GM23338 (cell line): Measurements from ENCODE around the gene RORC. TPM values are rescaled to one million over a fixed set of nuclear protein-coding genes. Genes with fewer than 3 reads are reported as not detected.

ENCODE experiments used
- ATAC-seq: fragments of 200-7000 bp; cut with Tn5 transposase; 3 replicates; pipeline ENCODE4 v1.9.1; 2020
- DNase-seq: peaks from one replicate; pipeline ENCODE4 v3.0.0-alpha.2; 2015; ENCODE audit warnings: low spot score
- H2AFZ ChIP-seq: fragments of 200-600 bp; sonication (generic); 2 replicates; pipeline ENCODE4 v1.8.0; 2016; ENCODE audit warnings: antibody characterized with exemption, mild to moderate bottlenecking, moderate library complexity
- H3F3A ChIP-seq: fragments of 200-600 bp; sonication (generic); replicated peaks from 2 replicates; pipeline ENCODE4 v1.8.0; 2017; ENCODE audit warnings: antibody characterized with exemption, mixed run types, low read depth
- H3K27ac ChIP-seq: fragments of 200-600 bp; sonication (generic); 2 replicates; pipeline ENCODE4 v1.6.1; 2016; ENCODE audit warnings: low read depth
- H3K27me3 ChIP-seq: fragments of 200-600 bp; sonication (generic); 2 replicates; pipeline ENCODE4 v1.8.0; 2016; ENCODE audit warnings: mild to moderate bottlenecking, mixed run types, moderate library complexity; ENCODE audit not compliant: insufficient read depth
- H3K36me3 ChIP-seq: fragments of 200-600 bp; sonication (generic); 2 replicates; pipeline ENCODE4 v1.8.0; 2016; ENCODE audit warnings: mild to moderate bottlenecking; ENCODE audit not compliant: insufficient read depth
- H3K4me1 ChIP-seq: fragments of 200-600 bp; sonication (generic); 2 replicates; pipeline ENCODE4 v1.8.0; 2016; ENCODE audit warnings: mild to moderate bottlenecking, moderate library complexity; ENCODE audit not compliant: insufficient read depth
- H3K4me2 ChIP-seq: fragments of 200-600 bp; sonication (generic); 2 replicates; pipeline ENCODE4 v1.7.1; 2017; ENCODE audit warnings: mixed run types
- H3K4me3 ChIP-seq: fragments of 200-600 bp; sonication (generic); 2 replicates; pipeline ENCODE4 v1.6.1; 2016; ENCODE audit warnings: mixed run types
- H3K79me2 ChIP-seq: fragments of 200-600 bp; sonication (generic); replicated peaks from 2 replicates; pipeline ENCODE4 v1.8.0; 2017; ENCODE audit warnings: mild to moderate bottlenecking; ENCODE audit not compliant: insufficient read depth
- H3K9me2 ChIP-seq: fragments of 200-600 bp; sonication (generic); 2 replicates; pipeline ENCODE4 v1.8.0; 2017; ENCODE audit not compliant: insufficient read depth
- H4K20me1 ChIP-seq: fragments of 200-600 bp; sonication (generic); replicated peaks from 2 replicates; pipeline ENCODE4 v1.8.0; 2017; ENCODE audit warnings: mild to moderate bottlenecking; ENCODE audit not compliant: insufficient read depth
- H3K27ac Mint-ChIP-seq: 2 replicates; pipeline ENCODE4 v1.8.0; 2020; ENCODE audit warnings: inconsistent platforms, mild to moderate bottlenecking, moderate library complexity, mixed read lengths
- H3K27me3 Mint-ChIP-seq: 3 replicates; pipeline ENCODE4 v1.8.0; 2022; ENCODE audit warnings: low read depth, mild to moderate bottlenecking, moderate library complexity, mixed read lengths, inconsistent platforms; ENCODE audit not compliant: insufficient read depth, poor library complexity
- H3K36me3 Mint-ChIP-seq: 3 replicates; pipeline ENCODE4 v1.8.0; 2021; ENCODE audit warnings: low read depth, mild to moderate bottlenecking, inconsistent platforms, moderate library complexity, mixed read lengths
- H3K4me1 Mint-ChIP-seq: 3 replicates; pipeline ENCODE4 v1.8.0; 2020; ENCODE audit warnings: mild to moderate bottlenecking, inconsistent platforms, mixed read lengths
- H3K4me3 Mint-ChIP-seq: 3 replicates; pipeline ENCODE4 v1.8.0; 2021; ENCODE audit warnings: moderate library complexity, mild to moderate bottlenecking, inconsistent platforms, mixed read lengths
- H3K9me3 Mint-ChIP-seq: 3 replicates; pipeline ENCODE4 v1.8.0; 2020; ENCODE audit warnings: moderate library complexity, mild to moderate bottlenecking, inconsistent platforms, mixed read lengths
- CREB1 ChIP-seq: fragments of 250-450 bp; sonication (Bioruptor Pico); IDR thresholded peaks from 2 replicates; pipeline ENCODE4 v1.5.0; 2020; ENCODE audit warnings: low read depth, mild to moderate bottlenecking, moderate library complexity
- STAT1 ChIP-seq: IDR thresholded peaks from one replicate; pipeline ENCODE4 v1.6.1; 2016; ENCODE audit warnings: antibody characterized with exemption; ENCODE audit not compliant: unreplicated experiment
- ZNF462 ChIP-seq: fragments of 250-450 bp; sonication (Bioruptor Pico); IDR thresholded peaks from 2 replicates; pipeline ENCODE4 v1.5.0; 2020; ENCODE audit warnings: mild to moderate bottlenecking, moderate library complexity
- polyA plus RNA-seq: library from polyadenylated mRNA; unstranded; fragments of >200 nt; fragmentation: Nextera tagmentation; extraction: Ambion mirVana; gene quantifications from 2 replicates; pipeline ENCODE4 v1.2.1, GENCODE V29; 2016
- total RNA-seq: library from RNA; depleted of rRNA; stranded (reverse); fragments of >200 nt; shearing (Covaris generic); gene quantifications from 2 replicates; pipeline ENCODE4 v1.2.3, GENCODE V29; 2014
- TF ChIP-seq, protein P1 (sequence below): IDR thresholded peaks from one replicate; pipeline ENCODE4 v1.6.1; 2018; ENCODE audit warnings: antibody characterized with exemption; ENCODE audit not compliant: unreplicated experiment

RORC gene
- total and polyA plus RNA-seq, 2 experiments from 2014 or later: 0.29 to 0.97 TPM

- Histone ChIP-seq H3K27ac (no peak overlapping the region), H3K9me2 (no peaks in the 10 kb centered on the region), H4K20me1 (no peaks in the 10 kb centered on the region), H3K4me2 (no peak overlapping the region), H3K4me1 (peaks cover 23% of the 10 kb centered on the region), H3K27me3 (peaks cover 45% of the 10 kb centered on the region), H3K36me3 (no peaks in the 10 kb centered on the region), H3F3A (peaks cover 5% of the 10 kb centered on the region; the same call in 1 of the 2 replicates), H3K79me2 (no peaks in the 10 kb centered on the region), H3K4me3 (peak overlapping the region; percentile 84; the same call in 1 of the 2 replicates), H2AFZ (no peak overlapping the region)
- Mint-ChIP-seq H3K4me1 (peaks cover 32% of the 10 kb centered on the region), H3K27me3 (peaks cover 31% of the 10 kb centered on the region), H3K27ac (no peak overlapping the region), H3K36me3 (no peaks in the 10 kb centered on the region; the same call in 2 of the 3 replicates), H3K9me3 (peaks cover 4% of the 10 kb centered on the region; the same call in 2 of the 3 replicates), H3K4me3 (peak overlapping the region; percentile 86; the same call in 1 of the 3 replicates)
- no peak for ATAC-seq
- DNase-seq: no peak
- TF ChIP-seq STAT1: no peak
- TF ChIP-seq, protein P1, sequence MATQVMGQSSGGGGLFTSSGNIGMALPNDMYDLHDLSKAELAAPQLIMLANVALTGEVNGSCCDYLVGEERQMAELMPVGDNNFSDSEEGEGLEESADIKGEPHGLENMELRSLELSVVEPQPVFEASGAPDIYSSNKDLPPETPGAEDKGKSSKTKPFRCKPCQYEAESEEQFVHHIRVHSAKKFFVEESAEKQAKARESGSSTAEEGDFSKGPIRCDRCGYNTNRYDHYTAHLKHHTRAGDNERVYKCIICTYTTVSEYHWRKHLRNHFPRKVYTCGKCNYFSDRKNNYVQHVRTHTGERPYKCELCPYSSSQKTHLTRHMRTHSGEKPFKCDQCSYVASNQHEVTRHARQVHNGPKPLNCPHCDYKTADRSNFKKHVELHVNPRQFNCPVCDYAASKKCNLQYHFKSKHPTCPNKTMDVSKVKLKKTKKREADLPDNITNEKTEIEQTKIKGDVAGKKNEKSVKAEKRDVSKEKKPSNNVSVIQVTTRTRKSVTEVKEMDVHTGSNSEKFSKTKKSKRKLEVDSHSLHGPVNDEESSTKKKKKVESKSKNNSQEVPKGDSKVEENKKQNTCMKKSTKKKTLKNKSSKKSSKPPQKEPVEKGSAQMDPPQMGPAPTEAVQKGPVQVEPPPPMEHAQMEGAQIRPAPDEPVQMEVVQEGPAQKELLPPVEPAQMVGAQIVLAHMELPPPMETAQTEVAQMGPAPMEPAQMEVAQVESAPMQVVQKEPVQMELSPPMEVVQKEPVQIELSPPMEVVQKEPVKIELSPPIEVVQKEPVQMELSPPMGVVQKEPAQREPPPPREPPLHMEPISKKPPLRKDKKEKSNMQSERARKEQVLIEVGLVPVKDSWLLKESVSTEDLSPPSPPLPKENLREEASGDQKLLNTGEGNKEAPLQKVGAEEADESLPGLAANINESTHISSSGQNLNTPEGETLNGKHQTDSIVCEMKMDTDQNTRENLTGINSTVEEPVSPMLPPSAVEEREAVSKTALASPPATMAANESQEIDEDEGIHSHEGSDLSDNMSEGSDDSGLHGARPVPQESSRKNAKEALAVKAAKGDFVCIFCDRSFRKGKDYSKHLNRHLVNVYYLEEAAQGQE: no peak
- no peak for TF ChIP-seq CREB1 (CRISPR knock-in tag)
- no peak for TF ChIP-seq ZNF462 (CRISPR knock-in tag)
Observed at GRCh38 chr1:151841141-151841540, 9.5 kb upstream of the RORC start.
